T-helper 22 cell (primary cell): ENCODE results near the gene CYBA.
A peak's percentile ranks its signal among the peaks of the same experiment; 100 is the strongest.

Source experiments
- DNase-seq: peaks from one replicate; pipeline ENCODE4 v3.0.0-alpha.2; 2020; ENCODE audit warnings: low read depth

The CYBA gene

GRCh38 chr16:88661468-88661867 lies 10.6 kb upstream of the CYBA start:
- no peak for DNase-seq

GRCh38 chr16:88659160-88659559 lies 8.3 kb upstream of the CYBA start:
- DNase-seq, result no peak

- no peak for DNase-seq
These were observed 7.9 kb upstream of the CYBA start for GRCh38 chr16:88658714-88659113.

- DNase-seq, result no peak
These were observed 6.5 kb upstream of the CYBA start for GRCh38 chr16:88657371-88657770.

GRCh38 chr16:88656291-88656980 lies 5.6 kb upstream of the CYBA start:
- DNase-seq, result no peak

- no peak for DNase-seq
These were observed 5.0 kb upstream of the CYBA start for GRCh38 chr16:88655733-88656281.

GRCh38 chr16:88655053-88655732 lies 4.3 kb upstream of the CYBA start:
- no peak for DNase-seq

GRCh38 chr16:88654363-88655052 lies 3.7 kb upstream of the CYBA start:
- no peak for DNase-seq

- no peak for DNase-seq
These were observed 2.9 kb upstream of the CYBA start for GRCh38 chr16:88653596-88654362.

GRCh38 chr16:88653101-88653500 lies 2.2 kb upstream of the CYBA start:
- DNase-seq, result no peak

GRCh38 chr16:88652762-88653063 lies 1.9 kb upstream of the CYBA start:
- no peak for DNase-seq

GRCh38 chr16:88651989-88652761 lies 1.3 kb upstream of the CYBA start:
- DNase-seq, result no peak

- peak; percentile 66 for DNase-seq
These were observed 579 bp upstream of the CYBA start for GRCh38 chr16:88651276-88651988.

- DNase-seq, result no peak
These were observed 717 bp downstream of the CYBA start for GRCh38 chr16:88649924-88650748.

GRCh38 chr16:88649195-88649923 lies 1.5 kb downstream of the CYBA start:
- no peak for DNase-seq

GRCh38 chr16:88647178-88648070 lies 3.4 kb downstream of the CYBA start:
- no peak for DNase-seq

GRCh38 chr16:88646345-88647034 lies 4.4 kb downstream of the CYBA start:
- DNase-seq, result no peak

- no peak for DNase-seq
These were observed 4.9 kb downstream of the CYBA start for GRCh38 chr16:88645941-88646340.
